ENCODE measurements around the gene DCXR. TPM values are rescaled to one million over a fixed set of nuclear protein-coding genes. Genes with fewer than 3 reads are reported as not detected.

Gene DCXR
- total and polyA plus RNA-seq, 2 of the 13 experiments (the other 11 are each of a cell fraction or from before 2014, with no cell fraction given): 287 to 311 TPM

- TF ChIP-seq ZBTB40 (IDR thresholded peaks at IDR 0.05): no peak
- no peak; the same call in 1 of the 2 replicates for TF ChIP-seq ZBTB40 (CRISPR knock-in tag; IDR thresholded peaks at IDR 0.05)
- TF ChIP-seq, protein P1, sequence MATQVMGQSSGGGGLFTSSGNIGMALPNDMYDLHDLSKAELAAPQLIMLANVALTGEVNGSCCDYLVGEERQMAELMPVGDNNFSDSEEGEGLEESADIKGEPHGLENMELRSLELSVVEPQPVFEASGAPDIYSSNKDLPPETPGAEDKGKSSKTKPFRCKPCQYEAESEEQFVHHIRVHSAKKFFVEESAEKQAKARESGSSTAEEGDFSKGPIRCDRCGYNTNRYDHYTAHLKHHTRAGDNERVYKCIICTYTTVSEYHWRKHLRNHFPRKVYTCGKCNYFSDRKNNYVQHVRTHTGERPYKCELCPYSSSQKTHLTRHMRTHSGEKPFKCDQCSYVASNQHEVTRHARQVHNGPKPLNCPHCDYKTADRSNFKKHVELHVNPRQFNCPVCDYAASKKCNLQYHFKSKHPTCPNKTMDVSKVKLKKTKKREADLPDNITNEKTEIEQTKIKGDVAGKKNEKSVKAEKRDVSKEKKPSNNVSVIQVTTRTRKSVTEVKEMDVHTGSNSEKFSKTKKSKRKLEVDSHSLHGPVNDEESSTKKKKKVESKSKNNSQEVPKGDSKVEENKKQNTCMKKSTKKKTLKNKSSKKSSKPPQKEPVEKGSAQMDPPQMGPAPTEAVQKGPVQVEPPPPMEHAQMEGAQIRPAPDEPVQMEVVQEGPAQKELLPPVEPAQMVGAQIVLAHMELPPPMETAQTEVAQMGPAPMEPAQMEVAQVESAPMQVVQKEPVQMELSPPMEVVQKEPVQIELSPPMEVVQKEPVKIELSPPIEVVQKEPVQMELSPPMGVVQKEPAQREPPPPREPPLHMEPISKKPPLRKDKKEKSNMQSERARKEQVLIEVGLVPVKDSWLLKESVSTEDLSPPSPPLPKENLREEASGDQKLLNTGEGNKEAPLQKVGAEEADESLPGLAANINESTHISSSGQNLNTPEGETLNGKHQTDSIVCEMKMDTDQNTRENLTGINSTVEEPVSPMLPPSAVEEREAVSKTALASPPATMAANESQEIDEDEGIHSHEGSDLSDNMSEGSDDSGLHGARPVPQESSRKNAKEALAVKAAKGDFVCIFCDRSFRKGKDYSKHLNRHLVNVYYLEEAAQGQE (IDR thresholded peaks at IDR 0.05; ENCODE audit: borderline replicate concordance in 1 of 2, low read depth in 1 of 2, low read length in 2 of 2): no peak
- 0 out of 2 replicates have a peak, but pooled peaks have one; percentile 18 for TF ChIP-seq ATF7-NPFF (CRISPR knock-in tag; IDR thresholded peaks at IDR 0.05; ENCODE audit: low read depth)
- no peak for TF ChIP-seq U2AF2 (IDR thresholded peaks at IDR 0.05; ENCODE audit: low read depth, low read length)
- TF ChIP-seq MYPOP (CRISPR knock-in tag; IDR thresholded peaks at IDR 0.05): no peak
- no peak for TF ChIP-seq IKZF1 (IDR thresholded peaks at IDR 0.05)
- TF ChIP-seq ZNF674 (CRISPR knock-in tag; IDR thresholded peaks at IDR 0.05; ENCODE audit: low read depth): no peak
- TF ChIP-seq ZNF776 (CRISPR knock-in tag; IDR thresholded peaks at IDR 0.05): no peak
- no peak for TF ChIP-seq AFF4 (CRISPR knock-in tag; IDR thresholded peaks at IDR 0.05)
Observed at GRCh38 chr17:82064433-82065192, 27.1 kb upstream of the DCXR start (continued).
